Activated T-cell treated with anti-CD3 and anti-CD28 coated beads, Interleukin-2, amount 50 U/mL, for 24 hours (primary cell): Measurements from ENCODE around the gene ZNF554.
"Not testable (repeated sequence)": the region's sequence is repeated elsewhere in the genome, so short reads cannot be mapped to it uniquely, and the experiment has no call there.

Experiments
- DNase-seq: peaks from one replicate; pipeline ENCODE4 v3.0.0-alpha.2; 2020
- H3K27ac Mint-ChIP-seq: 2 replicates; pipeline ENCODE4 v1.8.0; 2020; ENCODE audit warnings: mild to moderate bottlenecking, mixed read lengths
- H3K27me3 Mint-ChIP-seq: 2 replicates; pipeline ENCODE4 v1.8.0; 2020; ENCODE audit warnings: mixed read lengths
- H3K36me3 Mint-ChIP-seq: 2 replicates; pipeline ENCODE4 v1.8.0; 2020; ENCODE audit warnings: low read depth, mixed read lengths
- H3K4me1 Mint-ChIP-seq: 2 replicates; pipeline ENCODE4 v1.8.0; 2020; ENCODE audit warnings: low read depth, mixed read lengths
- H3K4me3 Mint-ChIP-seq: 2 replicates; pipeline ENCODE4 v1.8.0; 2020; ENCODE audit warnings: mild to moderate bottlenecking, moderate library complexity, mixed read lengths
- H3K9me3 Mint-ChIP-seq: 2 replicates; pipeline ENCODE4 v1.8.0; 2020; ENCODE audit warnings: mixed read lengths

ZNF554 gene

DNA sequence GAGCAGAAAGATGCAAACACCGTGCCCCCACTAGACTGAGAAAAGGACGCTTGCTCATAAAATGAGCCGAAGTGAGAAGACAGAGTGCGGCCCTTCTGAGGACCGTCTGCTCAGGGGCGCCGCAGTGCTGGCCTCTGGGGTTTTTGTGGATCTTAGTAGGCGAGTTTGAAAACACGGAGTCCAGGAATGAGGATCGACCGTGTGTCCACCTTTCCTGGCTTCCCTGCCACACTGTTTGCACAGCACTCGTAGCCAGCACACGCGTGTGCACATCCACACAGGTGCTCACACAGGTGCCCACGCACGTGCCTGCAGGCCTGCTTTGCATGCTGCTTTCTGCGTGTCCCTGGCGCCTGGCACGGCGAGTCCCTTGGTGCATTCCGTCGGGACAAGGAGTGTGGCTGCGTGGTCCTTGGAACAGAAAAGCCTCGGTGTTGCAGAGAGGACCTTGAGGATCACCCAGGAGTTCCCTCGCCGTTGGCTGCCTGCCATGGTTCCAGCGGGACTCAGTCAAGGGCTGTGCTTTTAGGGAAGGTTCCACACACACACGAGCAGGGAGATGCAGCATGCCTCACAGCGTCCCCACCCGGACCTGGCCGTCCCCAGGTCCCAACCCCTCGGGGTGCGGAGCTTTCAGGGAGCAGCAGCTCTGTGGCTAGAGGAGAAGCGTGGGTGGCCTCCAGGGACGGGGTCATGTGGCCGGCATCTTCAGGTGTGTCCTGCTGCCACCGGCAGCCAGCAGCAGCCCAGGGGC, 10.1 kb upstream of the ZNF554 start:
- Mint-ChIP-seq H3K27me3 (no peaks in the 10 kb centered on the region), H3K36me3 (peaks cover 75% of the 10 kb centered on the region), H3K27ac (no peak overlapping the region), H3K4me1 (no peaks in the 10 kb centered on the region), H3K4me3 (no peak overlapping the region), H3K9me3 (no peaks in the 10 kb centered on the region)
- DNase-seq = no peak

DNA sequence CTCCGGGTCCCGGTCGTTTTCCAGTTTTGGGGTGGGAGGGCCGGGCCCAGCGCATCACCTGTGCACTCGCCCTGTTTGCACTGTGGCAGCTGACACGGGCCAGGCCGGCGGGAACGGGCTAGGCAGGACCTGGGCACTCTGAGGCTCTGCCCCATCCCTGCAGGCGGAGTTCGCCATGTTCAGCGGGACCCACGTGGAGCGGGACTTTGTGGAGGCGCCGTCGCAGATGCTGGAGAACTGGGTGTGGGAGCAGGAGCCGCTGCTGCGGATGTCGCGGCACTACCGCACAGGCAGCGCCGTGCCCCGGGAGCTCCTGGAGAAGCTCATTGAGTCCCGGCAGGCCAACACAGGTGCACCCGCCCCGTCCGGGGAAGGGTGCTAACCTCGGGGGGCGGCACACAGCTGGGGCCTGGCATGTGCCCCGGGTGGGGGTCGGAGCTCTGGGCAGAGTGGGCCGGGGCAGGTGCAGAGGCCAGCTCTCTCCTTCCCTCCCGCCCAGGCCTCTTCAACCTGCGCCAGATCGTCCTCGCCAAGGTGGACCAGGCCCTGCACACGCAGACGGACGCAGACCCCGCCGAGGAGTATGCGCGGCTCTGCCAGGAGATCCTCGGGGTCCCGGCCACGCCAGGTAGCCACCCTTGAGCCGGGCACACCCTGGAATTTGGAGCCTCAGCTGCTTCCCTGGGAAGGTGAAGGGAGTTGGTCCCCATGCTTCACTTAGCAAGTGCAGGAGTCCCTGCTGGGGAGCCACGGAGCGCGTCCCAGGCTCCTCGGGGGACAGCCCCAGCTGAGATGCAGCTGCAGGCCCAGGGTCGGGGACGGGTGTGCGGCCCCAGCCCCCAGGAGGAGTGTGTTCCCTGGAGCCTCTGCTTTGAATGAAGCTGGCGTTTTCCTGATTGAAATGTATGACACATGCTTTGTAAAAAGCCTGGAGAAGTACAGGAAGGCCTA, 9.3 kb upstream of the ZNF554 start:
- Mint-ChIP-seq H3K27me3 (no peaks in the 10 kb centered on the region), H3K4me3 (no peak overlapping the region), H3K27ac (no peak overlapping the region), H3K36me3 (peaks cover 70% of the 10 kb centered on the region), H3K9me3 (no peaks in the 10 kb centered on the region), H3K4me1 (no peaks in the 10 kb centered on the region)
- DNase-seq = no peak

DNA sequence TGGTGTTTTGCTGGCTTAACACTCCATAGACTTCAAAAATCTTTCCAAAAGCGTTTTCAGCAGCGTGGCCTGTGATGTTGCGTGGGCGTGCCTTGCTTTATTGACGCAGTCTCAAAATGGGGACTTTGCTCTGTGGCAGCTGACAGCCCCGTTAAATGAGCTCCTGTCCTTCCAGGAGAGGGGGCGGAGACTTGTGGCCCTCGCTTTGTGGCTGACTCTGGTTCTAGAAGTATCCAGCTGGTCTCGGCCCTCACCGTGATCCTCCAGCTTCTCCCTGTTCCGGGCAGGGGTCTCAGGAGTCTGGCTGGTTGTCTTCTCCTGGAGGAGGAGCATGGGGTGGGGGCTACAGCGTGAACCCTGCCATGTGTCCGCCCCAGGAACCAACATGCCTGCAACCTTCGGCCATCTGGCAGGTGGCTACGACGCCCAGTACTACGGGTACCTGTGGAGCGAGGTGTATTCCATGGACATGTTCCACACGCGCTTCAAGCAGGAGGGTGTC, 8.4 kb upstream of the ZNF554 start:
- no peak for DNase-seq
- H3K4me3 Mint-ChIP-seq = no peak overlapping the region
- no peaks in the 10 kb centered on the region for H3K27me3 Mint-ChIP-seq
- no peaks in the 10 kb centered on the region for H3K9me3 Mint-ChIP-seq
- H3K36me3 Mint-ChIP-seq = peaks cover 65% of the 10 kb centered on the region
- no peak overlapping the region for H3K27ac Mint-ChIP-seq
- no peaks in the 10 kb centered on the region for H3K4me1 Mint-ChIP-seq

DNA sequence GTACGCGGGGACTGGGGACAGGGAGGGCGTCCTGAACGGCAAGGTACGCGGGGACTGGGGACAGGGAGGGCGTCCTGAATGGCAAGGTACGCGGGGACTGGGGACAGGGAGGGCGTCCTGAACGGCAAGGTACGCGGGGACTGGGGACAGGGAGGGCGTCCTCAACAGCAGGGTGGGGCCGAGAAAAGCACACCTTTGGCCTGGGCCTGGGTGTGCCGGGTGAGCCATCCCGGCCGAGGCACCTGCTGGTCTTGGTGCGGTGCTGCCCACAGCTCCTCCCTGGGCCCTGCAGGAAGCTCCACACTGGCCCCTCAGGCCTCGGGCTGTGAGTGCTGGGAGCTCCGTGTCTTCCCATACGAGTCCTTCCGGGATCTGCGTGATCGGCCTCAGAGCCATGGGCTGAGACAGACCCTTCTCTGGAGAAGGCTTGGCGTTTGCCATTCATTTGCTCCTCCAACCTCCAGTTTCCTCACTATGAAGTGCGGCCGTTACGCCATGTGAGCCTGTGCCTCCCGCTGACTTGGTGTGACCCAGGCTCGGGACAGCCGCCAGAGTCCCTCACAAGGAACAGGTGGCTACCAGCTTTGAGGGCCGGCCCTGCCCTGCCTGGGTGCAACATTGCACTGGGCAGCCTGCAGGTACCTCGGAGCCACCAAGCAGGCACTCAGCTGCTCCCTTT, 7.8 kb upstream of the ZNF554 start:
- Mint-ChIP-seq H3K27me3 (no peaks in the 10 kb centered on the region), H3K27ac (no peak overlapping the region)

DNA sequence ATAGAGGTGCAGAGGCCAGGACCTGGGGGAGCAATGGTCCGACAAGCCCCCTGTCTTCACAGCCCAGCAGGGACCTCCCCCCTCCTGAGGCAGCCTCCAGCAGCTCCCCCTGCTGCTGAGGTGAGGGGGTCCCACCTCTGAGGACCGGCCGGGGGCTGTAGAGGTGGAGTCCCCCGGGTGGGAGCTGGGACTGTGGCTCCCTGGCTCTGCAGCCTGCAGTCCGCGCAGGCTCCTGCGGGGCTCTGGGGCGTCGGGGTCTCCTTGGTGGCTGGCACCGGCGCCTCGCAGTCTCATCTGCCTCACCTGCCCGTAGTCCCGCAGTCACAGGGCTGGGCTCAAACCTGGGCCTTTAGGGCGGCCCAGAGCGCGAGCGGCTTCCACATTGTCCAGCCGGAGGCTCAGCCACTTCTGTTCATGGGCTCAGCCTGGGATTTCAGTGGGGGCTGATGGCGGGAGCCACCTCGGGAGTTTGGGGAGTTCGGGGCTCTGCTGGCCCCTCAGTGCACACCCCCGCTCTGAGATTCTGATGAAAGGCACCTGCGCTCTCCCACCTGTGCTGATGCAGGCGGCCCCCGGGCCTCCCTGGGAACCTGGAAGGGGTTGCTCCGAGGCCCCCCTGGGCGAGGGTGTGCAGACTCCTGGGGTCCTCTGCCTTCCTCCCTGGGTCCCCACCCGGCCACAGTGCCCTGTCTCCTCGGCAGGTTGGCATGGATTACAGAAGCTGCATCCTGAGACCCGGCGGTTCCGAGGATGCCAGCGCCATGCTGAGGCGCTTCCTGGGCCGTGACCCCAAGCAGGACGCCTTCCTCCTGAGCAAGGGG, 7.0 kb upstream of the ZNF554 start:
- no peaks in the 10 kb centered on the region for H3K9me3 Mint-ChIP-seq
- no peaks in the 10 kb centered on the region for H3K27me3 Mint-ChIP-seq
- DNase-seq = no peak
- no peak overlapping the region for H3K4me3 Mint-ChIP-seq
- peaks cover 55% of the 10 kb centered on the region for H3K36me3 Mint-ChIP-seq
- no peak overlapping the region for H3K27ac Mint-ChIP-seq
- H3K4me1 Mint-ChIP-seq = peaks cover 5% of the 10 kb centered on the region

More for the DNA sequence above, 7.8 kb upstream of the ZNF554 start:
- Mint-ChIP-seq H3K9me3 (no peaks in the 10 kb centered on the region), H3K4me3 (no peak overlapping the region), H3K4me1 (no peaks in the 10 kb centered on the region), H3K36me3 (peaks cover 59% of the 10 kb centered on the region)
- no peak for DNase-seq

DNA sequence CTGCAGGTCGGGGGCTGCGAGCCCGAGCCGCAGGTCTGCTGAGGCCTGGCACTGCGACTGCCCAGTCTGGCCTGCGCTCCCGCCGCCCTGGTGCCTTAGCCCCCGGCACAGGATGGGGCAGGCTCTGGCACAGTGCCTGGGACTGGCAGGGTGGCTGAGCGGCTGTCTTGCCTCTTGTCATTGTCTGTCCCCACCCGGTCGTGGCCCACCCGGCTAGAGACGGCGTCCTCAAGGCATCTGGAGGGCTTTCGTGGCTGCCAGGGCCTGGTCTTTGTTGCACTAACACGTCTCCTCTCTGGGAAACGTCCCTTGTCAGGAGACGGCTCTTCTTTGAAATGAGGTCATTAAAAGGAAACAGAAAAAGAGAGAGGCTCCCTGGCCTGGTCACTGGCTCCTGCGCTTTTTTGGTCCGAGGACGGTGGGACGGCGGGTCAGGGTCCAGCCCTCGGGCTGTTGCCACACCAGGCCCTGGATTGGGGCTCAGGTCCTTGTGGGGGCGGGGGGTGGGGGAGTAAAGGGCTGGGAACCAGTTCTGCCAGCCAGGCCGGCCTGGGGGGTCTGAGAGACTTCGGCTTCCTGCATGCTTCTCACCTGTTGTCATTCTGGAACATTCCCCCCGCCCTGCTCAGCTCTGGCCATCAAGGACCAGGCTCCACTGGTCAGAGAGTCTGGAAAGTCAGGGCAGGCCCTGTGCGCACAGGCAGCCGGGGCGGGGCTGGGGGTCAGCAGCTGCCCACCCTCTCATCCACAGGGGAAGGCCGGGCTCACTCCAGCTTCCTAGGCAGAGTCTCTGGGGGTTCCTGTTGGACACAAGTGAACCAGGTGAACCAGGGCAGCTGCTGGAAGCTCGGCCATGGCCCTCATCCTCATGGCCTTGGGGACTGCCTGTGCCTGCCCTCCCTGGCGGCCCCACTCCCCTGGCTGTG, 6.2 kb upstream of the ZNF554 start:
- Mint-ChIP-seq H3K4me1 (peaks cover 5% of the 10 kb centered on the region), H3K4me3 (no peak overlapping the region)

DNA sequence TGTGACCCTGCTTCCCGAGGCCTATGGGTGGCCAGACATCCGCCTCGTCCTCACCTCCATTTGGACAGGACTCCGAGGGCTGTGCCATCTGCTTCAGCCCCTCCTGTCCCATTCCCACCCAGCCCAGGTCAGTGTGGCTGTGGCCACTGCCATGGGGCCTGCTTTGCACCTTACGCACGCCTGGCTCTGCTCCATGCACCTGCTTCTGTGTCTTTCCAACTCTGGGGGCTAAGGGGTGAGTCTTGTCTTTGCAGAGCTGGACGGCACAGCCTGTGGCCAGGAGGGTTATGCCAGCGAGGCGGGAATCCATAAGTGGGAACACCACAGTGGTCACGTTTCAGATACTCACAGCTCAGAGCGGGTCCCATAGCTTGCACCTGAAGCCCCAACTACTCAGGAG, 5.2 kb upstream of the ZNF554 start:
- H3K27ac Mint-ChIP-seq = no peak overlapping the region
- H3K4me3 Mint-ChIP-seq = no peak overlapping the region
- peaks cover 40% of the 10 kb centered on the region for H3K36me3 Mint-ChIP-seq
- no peaks in the 10 kb centered on the region for H3K27me3 Mint-ChIP-seq
- H3K9me3 Mint-ChIP-seq = no peaks in the 10 kb centered on the region
- H3K4me1 Mint-ChIP-seq = peaks cover 5% of the 10 kb centered on the region
- DNase-seq = no peak

More for the DNA sequence above, 6.2 kb upstream of the ZNF554 start:
- Mint-ChIP-seq H3K27me3 (no peaks in the 10 kb centered on the region), H3K9me3 (no peaks in the 10 kb centered on the region), H3K27ac (no peak overlapping the region), H3K36me3 (peaks cover 49% of the 10 kb centered on the region)
- DNase-seq = no peak

DNA sequence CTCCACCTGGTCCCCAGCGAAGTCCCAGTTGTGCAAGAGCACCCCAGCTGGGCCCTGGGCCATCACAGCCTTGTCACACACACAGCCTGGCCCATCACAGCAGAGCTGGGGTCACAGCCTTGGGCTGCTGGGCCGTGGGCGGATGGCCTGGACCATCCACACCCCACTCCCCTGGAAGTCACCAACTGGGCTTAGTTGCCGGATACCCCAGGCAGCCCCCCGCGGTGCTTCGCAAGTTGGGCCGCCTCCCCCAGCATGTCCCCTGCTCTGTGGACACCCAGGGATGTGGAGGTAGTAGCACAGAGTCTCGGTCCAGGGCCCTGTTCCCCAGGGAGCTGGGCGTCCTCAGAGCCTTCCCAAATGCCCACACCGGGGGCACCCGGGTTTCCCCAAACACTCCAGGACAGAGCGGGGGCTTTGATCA, 4.5 kb upstream of the ZNF554 start:
- H3K4me1 Mint-ChIP-seq = peaks cover 6% of the 10 kb centered on the region
- H3K9me3 Mint-ChIP-seq = no peaks in the 10 kb centered on the region
- no peaks in the 10 kb centered on the region for H3K27me3 Mint-ChIP-seq
- no peak for DNase-seq
- no peak overlapping the region for H3K4me3 Mint-ChIP-seq
- peaks cover 32% of the 10 kb centered on the region for H3K36me3 Mint-ChIP-seq
- H3K27ac Mint-ChIP-seq = no peak overlapping the region

DNA sequence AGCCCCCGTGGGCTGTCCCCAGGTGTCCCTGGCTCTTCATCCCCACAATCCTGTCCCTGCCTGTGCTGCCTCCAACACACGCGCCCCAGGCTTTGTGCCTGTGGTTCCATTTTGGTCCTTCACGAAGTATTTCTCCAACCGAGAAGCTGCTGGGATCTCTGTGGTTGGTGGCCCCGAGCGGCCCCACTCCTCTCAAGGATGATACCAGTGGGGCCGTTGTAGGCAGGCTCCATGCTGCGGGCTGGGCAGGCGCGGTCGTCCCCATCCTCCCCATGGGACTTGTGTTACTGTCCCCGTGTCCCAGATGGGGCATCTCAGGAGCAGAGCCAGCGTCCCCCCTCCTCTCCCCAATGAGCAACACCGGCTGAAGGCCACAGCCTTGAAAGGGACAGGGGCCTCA, 3.7 kb upstream of the ZNF554 start:
- DNase-seq = no peak
- peaks cover 29% of the 10 kb centered on the region for H3K36me3 Mint-ChIP-seq
- H3K27ac Mint-ChIP-seq = no peak overlapping the region

DNA sequence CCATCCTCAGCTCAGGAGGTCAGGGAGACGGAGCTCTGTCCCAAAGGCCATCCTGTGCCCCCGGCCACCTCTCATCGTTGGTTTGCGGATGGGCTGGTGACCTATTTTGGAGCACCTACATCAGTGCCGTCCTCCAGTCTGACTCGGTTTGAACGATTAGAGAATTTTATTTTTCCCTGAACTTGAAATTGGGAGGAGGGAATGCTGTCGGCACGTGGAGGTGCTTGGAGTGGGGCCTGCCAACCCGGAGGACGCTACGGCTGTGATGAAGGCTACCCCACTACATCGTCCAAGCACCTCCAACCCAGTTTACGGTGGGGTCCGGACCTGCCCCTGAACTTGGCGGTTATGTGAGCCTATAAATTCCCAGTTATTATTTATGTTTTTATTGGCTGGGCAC, 3.0 kb upstream of the ZNF554 start:
- no peak for DNase-seq
- no peaks in the 10 kb centered on the region for H3K27me3 Mint-ChIP-seq
- no peaks in the 10 kb centered on the region for H3K9me3 Mint-ChIP-seq
- no peak overlapping the region for H3K4me3 Mint-ChIP-seq
- peaks cover 10% of the 10 kb centered on the region for H3K4me1 Mint-ChIP-seq
- H3K36me3 Mint-ChIP-seq = peaks cover 22% of the 10 kb centered on the region
- H3K27ac Mint-ChIP-seq = no peak overlapping the region

More for the DNA sequence above, 3.7 kb upstream of the ZNF554 start:
- H3K9me3 Mint-ChIP-seq = no peaks in the 10 kb centered on the region
- no peak overlapping the region for H3K4me3 Mint-ChIP-seq
- peaks cover 9% of the 10 kb centered on the region for H3K4me1 Mint-ChIP-seq
- no peaks in the 10 kb centered on the region for H3K27me3 Mint-ChIP-seq

DNA sequence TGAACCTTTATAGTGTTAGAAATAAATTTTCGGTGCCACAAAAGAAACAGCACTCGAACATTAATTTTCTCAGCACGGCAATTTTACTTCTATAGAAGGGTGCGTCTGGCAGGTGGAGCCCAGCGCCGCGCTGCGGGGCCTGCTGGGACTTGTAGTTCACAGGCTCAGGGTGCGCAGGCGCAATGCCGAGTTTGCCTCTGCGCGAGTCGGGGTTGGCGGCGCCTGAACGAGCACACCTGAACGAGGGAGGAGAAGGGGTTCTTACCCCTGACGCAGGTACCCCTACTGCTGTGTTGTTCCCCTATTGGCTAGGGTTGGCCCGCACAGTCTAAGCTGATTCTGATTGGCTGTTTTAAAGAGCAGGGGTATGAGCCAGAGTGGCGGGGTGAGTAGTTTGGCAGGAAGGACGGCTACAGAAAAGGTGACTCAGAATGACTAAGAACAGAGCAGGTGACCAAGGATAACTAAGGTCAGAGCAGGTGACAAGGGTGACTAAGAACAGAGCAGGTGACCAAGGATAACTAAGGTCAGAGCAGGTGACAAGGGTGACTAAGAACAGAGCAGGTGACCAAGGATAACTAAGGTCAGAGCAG, 2.3 kb upstream of the ZNF554 start:
- H3K27me3 Mint-ChIP-seq, H3K4me3 Mint-ChIP-seq, DNase-seq, H3K9me3 Mint-ChIP-seq: not testable (repeated sequence)
- Mint-ChIP-seq H3K27ac (peak overlapping the region; percentile 44), H3K4me1 (peaks cover 10% of the 10 kb centered on the region), H3K36me3 (peaks cover 18% of the 10 kb centered on the region)

DNA sequence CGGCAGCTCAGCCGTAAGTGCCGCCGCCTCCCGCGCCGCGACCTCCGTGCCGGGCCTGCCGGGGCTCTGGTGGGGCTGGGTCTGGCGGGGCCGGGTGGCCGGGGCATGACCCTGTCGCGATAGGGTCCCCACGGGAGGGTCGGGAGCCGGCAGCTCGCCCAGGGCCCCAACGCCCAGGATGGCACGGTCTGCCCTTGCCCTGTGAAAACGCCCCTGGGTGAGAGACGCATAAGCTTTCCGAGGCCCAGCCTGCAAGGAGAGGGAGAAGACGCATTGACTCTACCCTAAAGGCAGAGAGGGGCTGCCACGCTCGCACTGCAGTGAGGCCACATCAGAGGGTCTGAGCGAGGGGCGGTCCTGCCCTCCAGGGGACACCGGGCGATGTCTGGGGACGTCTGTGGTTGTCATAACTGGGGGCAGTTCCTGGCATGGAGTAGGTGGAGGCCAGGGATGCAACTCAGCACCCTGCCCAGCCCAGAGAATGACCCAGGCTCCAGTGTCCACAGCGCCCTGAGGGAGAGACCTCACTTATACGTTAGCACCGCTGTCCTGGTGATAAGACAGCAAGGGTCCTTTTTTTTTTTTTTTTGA, 539 bp downstream of the ZNF554 start:
- H3K4me3 Mint-ChIP-seq = peak overlapping the region; percentile 84
- H3K36me3 Mint-ChIP-seq = peaks cover 3% of the 10 kb centered on the region
- no peaks in the 10 kb centered on the region for H3K9me3 Mint-ChIP-seq
- no peak for DNase-seq
- H3K27me3 Mint-ChIP-seq = no peaks in the 10 kb centered on the region
- peaks cover 10% of the 10 kb centered on the region for H3K4me1 Mint-ChIP-seq
- H3K27ac Mint-ChIP-seq = no peak overlapping the region
